Liver (tissue), 3 donors: ENCODE measurements around the gene MGAT5.

ENCODE experiments used
- NR2F2 ChIP-seq: IDR thresholded peaks from 2 replicates; pipeline ENCODE4 v1.6.1; 2016; ENCODE audit warnings: antibody characterized with exemption
- REST ChIP-seq: IDR thresholded peaks from 2 replicates; pipeline ENCODE4 v1.6.1; 2016; ENCODE audit warnings: antibody characterized with exemption, mild to moderate bottlenecking
- SP1 ChIP-seq: IDR thresholded peaks from 2 replicates; pipeline ENCODE4 v1.6.1; 2018; ENCODE audit warnings: antibody characterized with exemption, mild to moderate bottlenecking
- YY1 ChIP-seq: IDR thresholded peaks from 2 replicates; pipeline ENCODE4 v1.6.1; 2016; ENCODE audit warnings: antibody characterized with exemption, mild to moderate bottlenecking
- TF ChIP-seq, protein P1 (sequence below): fragments of 150-350 bp; IDR thresholded peaks from 2 replicates; pipeline ENCODE4 v1.5.1; 2017; ENCODE audit warnings: improper control_type of control experiment, low read depth, low read length; ENCODE audit not compliant: missing input control
- donor health status: healthy.
- donor health status: healthy.

- TF ChIP-seq, protein P1, sequence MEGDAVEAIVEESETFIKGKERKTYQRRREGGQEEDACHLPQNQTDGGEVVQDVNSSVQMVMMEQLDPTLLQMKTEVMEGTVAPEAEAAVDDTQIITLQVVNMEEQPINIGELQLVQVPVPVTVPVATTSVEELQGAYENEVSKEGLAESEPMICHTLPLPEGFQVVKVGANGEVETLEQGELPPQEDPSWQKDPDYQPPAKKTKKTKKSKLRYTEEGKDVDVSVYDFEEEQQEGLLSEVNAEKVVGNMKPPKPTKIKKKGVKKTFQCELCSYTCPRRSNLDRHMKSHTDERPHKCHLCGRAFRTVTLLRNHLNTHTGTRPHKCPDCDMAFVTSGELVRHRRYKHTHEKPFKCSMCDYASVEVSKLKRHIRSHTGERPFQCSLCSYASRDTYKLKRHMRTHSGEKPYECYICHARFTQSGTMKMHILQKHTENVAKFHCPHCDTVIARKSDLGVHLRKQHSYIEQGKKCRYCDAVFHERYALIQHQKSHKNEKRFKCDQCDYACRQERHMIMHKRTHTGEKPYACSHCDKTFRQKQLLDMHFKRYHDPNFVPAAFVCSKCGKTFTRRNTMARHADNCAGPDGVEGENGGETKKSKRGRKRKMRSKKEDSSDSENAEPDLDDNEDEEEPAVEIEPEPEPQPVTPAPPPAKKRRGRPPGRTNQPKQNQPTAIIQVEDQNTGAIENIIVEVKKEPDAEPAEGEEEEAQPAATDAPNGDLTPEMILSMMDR = no peak
- TF ChIP-seq SP1 = no peak
- no peak for TF ChIP-seq YY1
- TF ChIP-seq NR2F2 = no peak
- TF ChIP-seq REST = no peak
These were observed 37.6 kb upstream of the MGAT5 start for GRCh38 chr2:134216152-134216829.
